Pancreas (tissue), 10 donors: Measurements from ENCODE around the gene HIGD2B. TPM values are rescaled to one million over a fixed set of nuclear protein-coding genes. Genes with fewer than 3 reads are reported as not detected.

ENCODE experiments used
- ATAC-seq, 4 donors: fragments of 200-7000 bp; cut with Tn5 transposase; one replicate each; pipeline versions ENCODE4 v1.8.0 to v1.9.1; 2020; ENCODE audit warnings: mild to moderate bottlenecking in 4 of 4, moderate library complexity in 4 of 4
- DNase-seq, 6 donors: peaks; one replicate each; pipeline ENCODE4 v3.0.0-alpha.2; 2020
- FAIRE-seq: peaks from 2 replicates; lab custom pipeline; 2012; peaks lifted over from hg19 to GRCh38; lab: Jason Lieb, UNC
- H3K27ac ChIP-seq, 4 donors: fragments of 200-600 bp; sonication (generic); 1 replicate in 3 of 4; 2 replicates in 1 of 4; pipeline versions ENCODE4 v1.5.0 to v1.8.0; 2020
- H3K27me3 ChIP-seq, 4 donors: fragments of 200-600 bp; one replicate each; pipeline ENCODE4 v1.8.0; 2021
- H3K36me3 ChIP-seq, 3 donors: fragments of 200-600 bp; sonication (generic) in 1 of 3; one replicate each; pipeline versions ENCODE4 v1.5.0 to v1.8.0; 2020 to 2021
- H3K4me1 ChIP-seq, 3 donors: fragments of 200-600 bp; one replicate each; pipeline ENCODE4 v1.8.0; 2021
- H3K4me3 ChIP-seq, 4 donors: fragments of 200-600 bp; sonication (generic) in 2 of 4; one replicate each; pipeline versions ENCODE4 v1.5.0 to v1.8.0; 2020 to 2021
- H3K9me3 ChIP-seq, 4 donors: fragments of 200-600 bp; one replicate each; pipeline ENCODE4 v1.8.0; 2021
- WGBS, 2 donors: extraction: QIAGEN DNeasy Blood & Tissue Kit; methylation state at CpG; one replicate each; pipeline ENCODE4 v1.1.7; 2013; 5-methylcytosine and 5-hydroxymethylcytosine counted together
- intact Hi-C, 3 donors: fragments of 100-400 bp; cut with DNase I; formaldehyde crosslinking; loops; one replicate each; pipeline versions ENCODE4 v1.11.1 to v1.14.2; 2022
- polyA plus RNA-seq, 2 donors: library from polyadenylated mRNA; stranded (reverse); fragments of 200-250 nt; gene quantifications; one replicate each; pipeline ENCODE4 v1.2.3, GENCODE V29; 2013
- total RNA-seq, 6 donors: library from RNA; stranded (reverse); fragmentation: NEBNext Ultra II Directional in 4 of 6; extraction: Animal tissue kit (Norgen Biotek cat#: 25700) in 4 of 6; gene quantifications; one replicate each; pipeline versions ENCODE4 v1.2.1 to v1.2.4, GENCODE V29; 2021 to 2023
- TF ChIP-seq, protein P1 (sequence below), 4 donors: fragments of 200-600 bp; sonication (generic) in 3 of 4; IDR thresholded peaks; one replicate each; pipeline versions ENCODE4 v1.5.0 to v1.8.0; 2021; ENCODE audit warnings: antibody characterized with exemption in 4 of 4
- donor health status: healthy with polysubstance abuse.
- donor health status: DM: no; HTN: no; CAD: no; lungs with moderate emphysema.
- donor health status: DM: no; HTN: no; CAD: no.
- donor health status: control.
- donor health status: control.
- donor health status: Bipolar disorder and iron deficiency.
- donor health status: DM: yes; HTN: yes; CAD: no.
- donor health status: DM: no; HTN: no; CAD: no.
- donor health status: DM: no; HTN: no; CAD: no.
- donor health status: DM: yes; HTN: yes; CAD: no.

The HIGD2B gene
- total and polyA plus RNA-seq, 8 donors = 0.12 TPM; not detected in 7

DNA sequence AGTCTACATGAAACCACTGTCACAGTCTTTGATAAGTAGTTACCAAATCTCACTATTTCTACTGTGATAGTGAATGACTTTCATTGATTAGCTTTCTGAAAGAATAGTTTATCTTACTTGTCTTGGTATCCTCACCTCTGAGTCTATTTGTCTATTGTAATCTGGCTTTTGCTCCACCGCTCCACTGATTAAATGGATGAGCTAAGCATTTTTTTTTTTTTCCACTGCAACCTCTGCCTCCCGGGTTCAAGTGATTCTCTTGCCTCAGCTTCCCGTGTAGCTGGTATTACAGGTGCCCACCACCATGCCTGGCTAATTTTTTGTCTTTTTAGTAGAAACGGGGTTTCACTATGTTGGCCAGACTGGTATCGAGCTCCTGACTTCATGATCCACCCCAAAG is 13.0 kb upstream of the HIGD2B start:
- H3K4me1 ChIP-seq = no peaks in the 10 kb centered on the region
- H3K27me3 ChIP-seq = no peaks in the 10 kb centered on the region
- ATAC-seq (no peak), DNase-seq (no peak), FAIRE-seq (no peak)
- TF ChIP-seq, protein P1, sequence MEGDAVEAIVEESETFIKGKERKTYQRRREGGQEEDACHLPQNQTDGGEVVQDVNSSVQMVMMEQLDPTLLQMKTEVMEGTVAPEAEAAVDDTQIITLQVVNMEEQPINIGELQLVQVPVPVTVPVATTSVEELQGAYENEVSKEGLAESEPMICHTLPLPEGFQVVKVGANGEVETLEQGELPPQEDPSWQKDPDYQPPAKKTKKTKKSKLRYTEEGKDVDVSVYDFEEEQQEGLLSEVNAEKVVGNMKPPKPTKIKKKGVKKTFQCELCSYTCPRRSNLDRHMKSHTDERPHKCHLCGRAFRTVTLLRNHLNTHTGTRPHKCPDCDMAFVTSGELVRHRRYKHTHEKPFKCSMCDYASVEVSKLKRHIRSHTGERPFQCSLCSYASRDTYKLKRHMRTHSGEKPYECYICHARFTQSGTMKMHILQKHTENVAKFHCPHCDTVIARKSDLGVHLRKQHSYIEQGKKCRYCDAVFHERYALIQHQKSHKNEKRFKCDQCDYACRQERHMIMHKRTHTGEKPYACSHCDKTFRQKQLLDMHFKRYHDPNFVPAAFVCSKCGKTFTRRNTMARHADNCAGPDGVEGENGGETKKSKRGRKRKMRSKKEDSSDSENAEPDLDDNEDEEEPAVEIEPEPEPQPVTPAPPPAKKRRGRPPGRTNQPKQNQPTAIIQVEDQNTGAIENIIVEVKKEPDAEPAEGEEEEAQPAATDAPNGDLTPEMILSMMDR (IDR thresholded peaks at IDR 0.05) = no peak
- H3K36me3 ChIP-seq = no peaks in the 10 kb centered on the region
- no peak overlapping the region for H3K27ac ChIP-seq
- H3K9me3 ChIP-seq = no peaks in the 10 kb centered on the region
- 81 to 85% methylated on average over 5 of the region's 5 CpGs for WGBS, 2 donors
- intact Hi-C loops = no loop called here
- H3K4me3 ChIP-seq = no peak overlapping the region

DNA sequence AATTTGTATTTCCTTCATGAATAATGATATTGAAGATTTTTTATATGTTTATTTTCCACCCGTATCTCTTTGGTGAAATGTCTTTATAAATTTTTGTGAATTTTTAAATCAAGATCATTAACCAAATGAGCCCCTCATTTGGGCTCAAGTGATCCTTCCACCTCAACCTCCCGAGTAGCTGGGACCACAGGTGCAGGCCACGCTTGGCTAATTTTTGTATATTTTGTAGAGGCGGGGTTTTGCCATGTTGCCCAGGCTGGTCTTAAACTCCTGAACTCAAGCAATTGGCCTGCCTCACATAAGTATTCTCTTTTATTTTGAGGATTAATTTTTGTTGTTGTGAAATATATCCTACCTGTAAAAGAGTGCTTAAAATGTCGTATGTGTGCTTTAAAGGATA is 5.0 kb upstream of the HIGD2B start:
- ATAC-seq = no peak
- intact Hi-C loops = no loop called here
- no peak for FAIRE-seq
- peaks cover 0 to 4% (median 0%) of the 10 kb centered on the region in 3 donors for H3K4me1 ChIP-seq
- no peak for DNase-seq
- no peaks in the 10 kb centered on the region for H3K27me3 ChIP-seq
- 83 to 91% methylated on average over 5 of the region's 5 CpGs for WGBS, 2 donors
- no peaks in the 10 kb centered on the region for H3K9me3 ChIP-seq
- no peaks in the 10 kb centered on the region for H3K36me3 ChIP-seq
- H3K4me3 ChIP-seq = no peak overlapping the region
- no peak overlapping the region for H3K27ac ChIP-seq
- TF ChIP-seq, protein P1 (IDR thresholded peaks at IDR 0.05) = no peak

- no peak overlapping the region for H3K27ac ChIP-seq
- intact Hi-C loops = no loop called here
- H3K4me3 ChIP-seq = no peak overlapping the region
- TF ChIP-seq, protein P1 (IDR thresholded peaks at IDR 0.05) = no peak
- 95 to 97% methylated on average over 5 of the region's 5 CpGs for WGBS, 2 donors
- DNase-seq = no peak
- no peaks in the 10 kb centered on the region for H3K9me3 ChIP-seq
- H3K27me3 ChIP-seq = no peaks in the 10 kb centered on the region
- H3K4me1 ChIP-seq = peaks cover 0 to 4% (median 0%) of the 10 kb centered on the region in 3 donors
- FAIRE-seq = no peak
- H3K36me3 ChIP-seq = no peaks in the 10 kb centered on the region
- no peak for ATAC-seq
Measured at GRCh38 chr15:72688697-72689096, 2.7 kb upstream of the HIGD2B start.

GRCh38 chr15:72685301-72685924 is 569 bp downstream of the HIGD2B start:
- WGBS, 2 donors = 7 to 8% methylated on average over 23 of the region's 23 CpGs
- Histone ChIP-seq H3K9me3 (no peaks in the 10 kb centered on the region), H3K36me3 (no peaks in the 10 kb centered on the region), H3K27me3 (no peaks in the 10 kb centered on the region), H3K4me3 (peak overlapping the region; percentile 41 to 62 (median 53)), H3K27ac (peak overlapping the region; percentile 92 to 94 (median 94)), H3K4me1 (peaks cover 0 to 4% (median 0%) of the 10 kb centered on the region in 3 donors)
- no peak for FAIRE-seq
- peak; percentile 2 to 15 (median 6) for ATAC-seq
- no peak for DNase-seq
- intact Hi-C loops = no loop called here
- TF ChIP-seq, protein P1 (IDR thresholded peaks at IDR 0.05) = no peak

- Histone ChIP-seq H3K27me3 (peaks cover 0 to 3% (median 0%) of the 10 kb centered on the region in 4 donors), H3K27ac (no peak overlapping the region), H3K36me3 (no peaks in the 10 kb centered on the region), H3K9me3 (no peaks in the 10 kb centered on the region), H3K4me3 (no peak overlapping the region), H3K4me1 (peaks cover 0 to 4% (median 0%) of the 10 kb centered on the region in 3 donors)
- FAIRE-seq (no peak), ATAC-seq (no peak), DNase-seq (no peak)
- intact Hi-C loops = no loop called here
- 88 to 93% methylated on average over 3 of the region's 3 CpGs for WGBS, 2 donors
- TF ChIP-seq, protein P1 (IDR thresholded peaks at IDR 0.05) = no peak
Measured at GRCh38 chr15:72682772-72683171, 3.2 kb downstream of the HIGD2B start.
